DMS79 (cell line): ENCODE measurements around the gene SAP30BP.
"Not testable (repeated sequence)": the region's sequence is repeated elsewhere in the genome, so short reads cannot be mapped to it uniquely, and the experiment has no call there.

Experiments
- DNase-seq: peaks from one replicate; lab custom pipeline; 2025; lab: John Stamatoyannopoulos, UW

The SAP30BP gene

DNA sequence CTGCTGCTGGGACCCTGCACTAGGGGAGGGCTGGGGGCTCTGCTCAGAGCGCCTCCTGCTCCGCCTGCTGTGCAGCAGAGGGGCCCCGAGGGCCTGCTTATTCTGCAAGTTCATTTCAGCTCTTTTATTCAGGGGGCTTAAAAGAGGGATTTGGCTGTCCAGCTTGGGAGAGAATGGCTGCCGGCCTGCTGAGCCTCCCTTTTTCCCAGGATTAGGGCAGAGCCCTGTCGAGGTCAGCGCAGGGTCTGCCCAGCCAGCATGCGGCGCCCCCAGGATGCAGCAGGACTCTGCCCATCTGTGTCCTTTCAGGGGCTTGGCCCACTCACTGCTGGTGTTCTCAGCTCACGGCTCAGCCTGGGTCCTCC, 32.8 kb upstream of the SAP30BP start:
- DNase-seq: no peak

DNA sequence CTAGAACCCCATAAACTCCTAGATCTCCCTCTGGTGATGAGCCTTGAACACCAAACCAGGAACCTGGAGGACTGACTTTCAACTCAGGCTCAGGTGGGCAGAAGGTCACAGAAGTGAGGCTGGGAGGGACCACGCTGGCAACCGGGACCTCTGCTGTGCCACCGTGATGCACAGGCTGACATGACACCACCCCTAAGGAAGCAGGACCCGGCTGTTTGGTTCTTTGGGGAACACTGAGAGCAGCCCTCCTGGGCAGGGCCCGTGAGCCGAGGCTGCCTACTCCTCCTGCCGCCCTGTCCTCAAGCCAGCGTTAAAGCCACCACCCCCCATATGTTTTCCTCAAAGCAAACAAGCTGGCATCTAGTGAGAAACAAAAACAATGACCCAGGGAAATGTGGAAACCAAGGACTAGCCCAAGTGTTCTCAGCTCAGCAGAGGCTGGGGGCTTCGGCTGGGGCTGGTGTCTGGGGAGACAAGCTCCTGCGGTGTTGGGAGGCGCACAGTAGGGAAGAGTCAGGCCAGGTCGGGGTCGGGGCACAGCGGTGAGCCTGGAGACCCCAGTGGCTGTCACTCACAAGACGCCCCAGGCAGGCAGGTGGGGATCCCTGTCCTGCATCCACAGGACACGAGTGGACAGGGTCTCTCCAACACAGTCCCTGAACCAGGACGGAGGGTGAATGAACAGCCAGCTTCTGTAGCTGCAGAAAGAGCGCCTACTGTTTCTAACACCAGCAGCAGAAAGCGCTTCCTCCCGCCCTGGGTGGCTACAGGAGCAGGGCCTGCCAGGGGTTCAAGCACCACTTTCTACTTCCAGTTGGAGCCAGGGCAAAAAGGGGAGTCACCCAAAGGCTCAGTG, 32.2 kb upstream of the SAP30BP start:
- no peak for DNase-seq

DNA sequence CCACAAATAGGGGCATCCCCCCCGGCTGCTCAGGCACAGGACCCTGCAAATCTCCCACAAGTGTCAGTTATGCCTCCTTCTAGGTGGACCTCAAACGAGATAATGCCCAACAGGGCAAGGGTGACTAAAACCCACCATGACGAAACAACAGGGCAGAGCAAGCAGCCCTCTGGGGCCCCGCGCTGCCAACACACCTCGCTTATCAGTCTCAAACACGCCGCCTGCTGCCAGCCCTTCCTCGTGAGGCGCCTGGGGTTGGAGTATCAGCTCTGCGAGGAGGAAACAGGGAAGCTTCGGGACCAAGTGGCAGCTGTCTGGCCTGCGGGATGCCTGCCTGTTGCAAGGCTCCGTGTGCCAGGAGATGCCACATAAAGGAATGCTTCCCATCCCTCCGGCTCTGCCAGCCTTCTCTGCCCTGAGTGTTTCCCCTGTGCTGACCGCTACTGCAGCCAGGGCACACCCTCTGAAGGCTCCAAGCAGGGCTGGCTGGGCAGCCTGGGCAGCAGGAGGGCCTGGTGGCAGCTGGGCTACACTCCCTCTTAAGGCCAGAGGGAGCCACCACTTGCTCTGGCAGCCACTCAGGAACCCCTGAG, 31.4 kb upstream of the SAP30BP start:
- no peak for DNase-seq

DNA sequence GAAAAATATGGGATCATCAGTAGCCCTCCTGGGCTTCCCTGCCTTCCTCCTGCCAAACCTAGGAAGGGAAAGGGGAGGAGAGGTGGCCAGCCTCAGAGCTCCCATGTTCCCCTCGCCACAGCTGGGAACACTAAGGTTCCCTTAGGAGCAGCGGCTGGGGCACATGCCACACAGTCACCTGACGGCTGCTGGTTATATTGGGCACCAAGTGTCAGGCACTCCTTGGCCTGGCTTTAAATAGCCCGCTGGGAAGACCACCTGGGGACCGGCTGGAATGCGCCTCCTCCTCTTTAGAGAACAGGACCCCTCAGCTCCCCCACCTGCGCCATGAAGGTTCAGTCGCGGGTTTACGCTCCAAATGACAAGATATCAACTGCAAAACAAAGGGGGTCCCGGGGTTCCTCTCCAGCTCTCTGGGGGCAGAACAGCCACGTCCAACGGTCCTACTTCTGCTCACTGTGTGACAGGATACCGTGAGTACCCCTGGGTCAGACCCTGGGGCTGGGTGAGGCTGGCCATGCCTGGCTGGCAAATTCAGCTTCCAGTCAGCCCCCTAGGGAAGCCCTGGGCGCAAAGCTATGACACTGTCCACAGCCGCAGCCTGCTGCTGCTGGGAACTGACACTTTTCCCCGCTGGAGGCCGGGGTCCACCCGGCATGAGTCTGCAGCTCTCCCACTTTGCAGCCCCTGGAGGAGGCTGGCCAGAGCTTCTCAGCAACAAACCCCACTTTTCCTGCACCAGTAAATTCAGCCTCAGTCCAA, 30.6 kb upstream of the SAP30BP start:
- no peak for DNase-seq

DNA sequence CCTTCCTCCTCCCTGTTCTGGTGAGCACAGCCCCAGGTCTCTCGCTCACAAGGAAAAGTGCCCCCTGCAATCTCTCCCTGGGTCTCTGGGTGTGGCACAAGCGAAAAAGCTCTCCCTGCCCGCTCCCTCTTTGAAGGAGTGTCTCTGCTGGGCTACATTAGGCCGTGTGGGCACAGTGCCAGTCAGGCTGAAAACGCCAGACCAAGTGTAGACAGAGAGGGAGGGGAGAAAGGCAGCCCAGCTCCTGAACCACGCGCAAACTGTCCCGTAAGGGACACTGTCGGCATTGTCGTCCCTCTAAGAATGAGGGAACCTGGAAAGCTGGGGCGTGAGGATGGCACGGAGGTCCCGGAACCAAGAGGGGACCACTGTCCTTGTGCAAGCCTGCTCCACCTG, 30.0 kb upstream of the SAP30BP start:
- DNase-seq: no peak

DNA sequence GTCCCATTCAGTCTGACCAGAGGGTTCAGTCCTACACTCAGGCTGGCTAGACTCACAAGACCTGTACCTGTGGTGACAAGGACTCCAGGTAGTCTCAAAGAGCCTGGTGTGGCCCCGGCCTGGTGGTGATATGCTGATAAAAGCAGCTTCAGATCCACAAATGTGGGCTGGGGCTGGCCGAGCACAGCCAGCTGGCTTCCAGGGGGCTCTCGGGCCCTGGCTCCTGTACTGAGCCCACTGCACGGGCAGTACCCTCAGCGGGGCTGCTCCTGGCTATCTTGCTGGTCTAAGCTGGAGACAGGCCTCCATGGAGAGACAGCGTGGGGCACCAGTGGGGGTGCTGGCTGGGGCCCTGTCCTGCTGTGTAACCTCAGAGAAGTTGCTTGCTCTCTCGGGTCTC, 29.6 kb upstream of the SAP30BP start:
- DNase-seq: no peak

DNA sequence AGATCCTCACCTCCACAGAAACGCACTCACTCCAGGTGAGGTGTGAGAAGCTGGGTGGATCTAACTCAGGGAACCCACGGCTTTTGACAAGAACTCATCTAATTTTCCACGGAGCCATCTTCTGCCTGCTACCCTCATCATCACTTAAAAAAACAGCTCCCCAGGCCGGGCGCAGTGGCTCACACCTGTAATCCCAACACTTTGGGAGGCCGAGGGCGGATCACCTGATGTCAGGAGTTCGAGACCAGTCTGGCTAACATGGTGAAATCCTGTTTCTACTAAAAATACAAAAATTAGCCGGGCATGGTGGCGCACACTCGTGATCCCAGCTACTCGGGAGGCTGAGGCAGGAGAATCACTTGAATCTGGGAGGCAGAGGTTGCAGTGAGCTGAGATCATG, 29.1 kb upstream of the SAP30BP start:
- DNase-seq: not testable (repeated sequence)

DNA sequence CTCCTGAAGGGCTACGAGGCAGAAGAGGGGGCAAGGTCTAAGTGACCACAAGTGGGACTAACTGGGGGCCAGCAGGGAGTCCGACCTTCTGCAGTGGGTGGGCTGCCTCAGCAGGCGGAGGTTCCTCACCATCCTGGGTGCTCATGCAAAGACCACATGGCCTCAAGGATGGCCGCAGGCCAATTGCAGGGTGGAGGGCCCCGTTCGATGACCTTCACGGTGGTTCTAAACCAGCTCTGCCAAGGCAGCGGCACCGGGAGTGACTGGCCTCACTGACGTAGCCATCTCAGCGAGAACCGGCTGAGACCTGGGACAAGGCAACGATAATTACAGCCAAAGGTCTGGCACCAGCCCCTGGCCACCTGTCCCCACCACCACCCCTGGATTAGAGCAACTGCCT, 28.2 kb upstream of the SAP30BP start:
- no peak for DNase-seq

DNA sequence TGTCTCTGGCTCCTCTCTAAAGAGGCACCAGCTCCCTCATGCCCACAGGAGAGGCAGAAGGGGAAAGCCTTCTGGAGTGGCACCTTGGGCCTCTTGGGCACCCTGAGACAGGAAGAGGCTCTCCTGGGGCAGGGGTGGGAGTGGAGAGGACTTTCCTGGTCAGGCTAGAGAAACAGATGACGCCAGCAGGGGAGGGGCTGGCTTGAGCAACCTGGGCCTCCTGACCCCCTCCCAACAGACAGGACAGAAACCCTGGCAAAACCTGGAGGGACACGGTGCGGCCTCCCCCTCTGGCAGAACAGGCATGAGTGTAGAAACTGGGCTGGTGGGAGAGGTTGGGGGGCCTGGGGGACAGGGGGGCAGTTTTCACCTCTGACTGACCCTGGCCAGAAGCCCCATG, 27.8 kb upstream of the SAP30BP start:
- no peak for DNase-seq

DNA sequence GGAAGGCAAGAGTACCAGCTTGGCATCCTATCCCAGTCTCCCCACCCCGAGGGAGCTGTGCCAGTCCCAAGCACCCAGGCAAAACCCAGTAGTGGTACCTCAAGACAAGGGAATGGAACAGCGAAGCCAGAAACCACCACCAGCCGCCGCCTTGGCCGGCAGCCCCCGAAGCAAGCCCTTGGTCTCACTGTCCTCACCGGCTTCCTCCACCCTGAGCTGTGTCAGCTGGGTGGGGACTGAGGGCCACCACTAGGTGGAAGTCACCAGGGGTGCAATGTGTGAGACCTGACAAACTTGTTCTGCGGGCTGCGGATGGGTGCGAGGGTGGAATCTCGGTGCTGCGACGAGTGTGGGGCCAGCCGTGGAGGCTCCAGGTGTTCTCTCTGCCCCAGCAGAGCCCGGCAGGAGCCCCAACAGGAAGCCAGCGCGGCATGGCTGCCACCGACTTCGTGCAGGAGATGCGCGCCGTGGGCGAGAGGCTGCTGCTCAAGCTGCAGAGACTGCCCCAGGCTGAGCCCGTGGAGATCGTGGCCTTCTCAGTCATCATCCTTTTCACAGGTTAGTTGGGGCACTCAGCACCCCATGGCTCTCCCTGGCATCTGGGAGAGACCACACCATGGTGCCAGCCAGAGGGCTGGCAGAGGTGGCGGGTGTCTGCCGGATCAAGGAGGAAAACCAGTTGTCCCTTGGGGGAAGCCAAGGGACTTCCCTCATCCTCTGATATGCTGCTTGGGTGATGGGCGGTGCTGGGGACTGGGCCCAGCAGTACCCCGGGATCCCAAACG, 27.2 kb upstream of the SAP30BP start:
- no peak for DNase-seq

DNA sequence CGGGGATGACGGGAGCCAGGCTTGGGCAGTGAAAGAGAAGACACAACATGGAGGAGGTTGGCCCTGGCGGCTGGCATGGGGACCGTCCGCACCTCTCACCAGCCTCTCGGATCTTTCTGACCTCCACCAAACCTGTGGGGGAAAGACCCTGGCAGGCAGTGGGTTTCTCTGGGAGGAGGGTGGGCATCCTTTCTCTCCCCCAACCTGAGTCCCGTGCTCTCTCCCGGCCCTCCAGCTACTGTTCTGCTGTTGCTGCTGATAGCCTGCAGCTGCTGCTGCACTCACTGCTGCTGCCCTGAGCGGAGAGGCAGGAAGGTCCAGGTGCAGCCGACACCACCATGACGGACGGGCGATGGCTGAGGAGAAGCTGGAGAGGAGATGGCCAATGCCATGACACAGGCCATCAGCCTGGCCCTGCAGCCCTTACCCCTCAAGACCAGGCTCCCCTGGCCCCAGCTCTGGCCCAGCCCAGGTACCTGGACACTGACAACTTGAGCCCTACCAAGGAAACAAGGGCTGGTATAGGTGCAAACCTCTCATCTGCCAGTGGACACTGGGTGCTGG, 26.5 kb upstream of the SAP30BP start:
- no peak for DNase-seq

DNA sequence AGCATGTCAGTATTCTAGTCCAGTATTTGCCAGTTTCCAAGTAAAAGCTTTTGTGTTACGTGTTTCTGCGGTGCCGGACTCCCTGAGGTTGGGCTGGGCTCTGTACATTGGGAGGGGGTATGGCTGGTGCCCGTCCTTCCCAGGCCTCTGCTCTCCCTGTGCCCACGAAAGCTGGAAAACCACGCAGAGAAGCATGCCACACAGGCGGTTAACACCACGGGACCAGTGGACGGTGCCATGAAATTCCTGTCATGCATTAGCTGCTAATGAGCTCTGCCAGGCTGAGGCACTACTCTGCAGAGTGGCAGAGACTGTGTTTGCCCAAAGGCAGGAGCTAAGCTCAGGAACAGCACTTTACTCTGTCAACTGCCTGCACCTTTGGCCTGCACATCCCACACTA, 25.8 kb upstream of the SAP30BP start:
- DNase-seq: no peak

DNA sequence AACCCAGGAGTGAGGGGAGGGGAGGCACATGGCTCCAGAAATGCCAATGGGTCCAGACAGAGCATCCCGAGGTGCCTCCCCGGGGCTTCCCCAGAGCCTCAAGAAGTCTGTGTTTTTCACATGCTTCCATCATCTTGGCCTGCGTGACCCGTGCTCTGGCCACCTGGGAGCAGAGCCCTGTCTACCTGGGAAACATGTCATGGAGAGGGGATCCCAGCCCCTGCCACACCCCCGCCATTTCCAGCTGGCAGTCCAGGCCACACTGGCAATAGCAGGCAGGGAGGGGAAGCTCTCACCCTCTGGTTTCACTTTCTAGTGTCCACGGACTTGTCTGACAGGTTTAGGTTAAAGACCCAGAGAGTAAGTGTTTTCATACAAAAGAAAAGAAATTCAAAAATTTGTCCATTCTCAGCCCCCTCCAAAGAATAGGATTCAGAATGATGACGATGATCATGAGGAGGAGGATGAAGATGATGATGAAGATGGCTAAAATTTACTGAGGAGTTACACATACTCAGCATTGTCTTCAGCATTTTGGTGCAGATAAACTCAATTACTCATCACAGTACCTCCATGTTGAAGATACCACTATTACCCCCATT, 24.9 kb upstream of the SAP30BP start:
- DNase-seq: no peak

DNA sequence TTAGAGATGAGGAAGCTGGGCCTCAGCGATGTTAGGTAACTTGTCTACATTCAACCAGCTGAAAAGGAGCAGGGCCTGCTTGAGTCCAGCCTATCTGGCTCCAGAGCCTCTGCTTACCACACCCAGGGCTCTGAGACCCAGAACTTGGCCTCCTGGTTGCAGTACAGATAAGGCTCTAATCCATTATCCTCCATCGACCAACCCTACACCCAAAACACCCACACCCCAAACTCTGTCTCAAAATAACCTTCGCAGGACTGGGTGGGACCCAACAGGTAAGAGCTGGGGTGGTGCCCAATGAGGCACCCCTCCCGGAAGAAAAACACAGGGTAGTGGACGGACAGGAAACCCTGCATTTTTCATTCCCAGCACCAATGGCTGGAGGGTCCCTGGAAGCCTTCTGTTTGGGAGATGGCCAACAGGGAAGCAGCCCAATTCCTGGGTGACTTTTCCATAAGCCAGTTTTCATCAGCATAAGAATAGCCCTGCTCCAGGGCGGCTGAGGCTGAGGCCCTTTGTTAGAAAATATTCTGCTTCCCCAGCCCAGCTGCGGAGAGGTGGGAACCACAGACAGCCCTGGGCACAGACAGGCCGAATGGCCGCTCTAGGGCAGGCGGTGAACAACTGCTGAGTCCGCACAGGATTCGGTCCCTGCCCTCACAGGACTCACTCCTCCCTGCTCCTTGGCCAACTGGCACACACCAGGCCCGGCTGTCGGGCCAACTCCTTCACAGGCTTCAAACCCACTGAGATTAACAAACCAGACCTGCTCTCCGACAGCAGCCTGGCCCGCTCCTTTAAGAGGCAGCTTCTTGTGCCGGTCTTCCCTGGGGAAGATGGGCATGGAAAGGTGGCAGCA, 24.1 kb upstream of the SAP30BP start:
- DNase-seq: no peak

DNA sequence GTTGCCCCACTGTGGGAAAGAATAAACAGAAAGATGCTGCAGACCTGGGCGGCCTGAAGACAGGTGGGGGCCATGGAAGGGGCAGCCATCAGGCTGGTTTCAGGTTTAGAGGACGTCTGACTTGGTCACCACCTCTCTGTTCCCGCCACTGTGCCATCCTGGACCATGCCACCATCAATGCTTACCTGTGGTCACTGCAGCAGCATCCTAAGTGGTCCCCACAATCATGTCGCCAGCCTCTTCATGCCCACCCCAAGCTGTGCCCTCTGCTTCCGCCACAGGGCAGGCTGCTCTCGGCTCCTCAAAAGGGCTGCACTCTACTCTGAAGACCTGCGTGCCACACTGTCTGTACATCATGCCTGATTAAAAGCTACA, 23.5 kb upstream of the SAP30BP start:
- DNase-seq: no peak

DNA sequence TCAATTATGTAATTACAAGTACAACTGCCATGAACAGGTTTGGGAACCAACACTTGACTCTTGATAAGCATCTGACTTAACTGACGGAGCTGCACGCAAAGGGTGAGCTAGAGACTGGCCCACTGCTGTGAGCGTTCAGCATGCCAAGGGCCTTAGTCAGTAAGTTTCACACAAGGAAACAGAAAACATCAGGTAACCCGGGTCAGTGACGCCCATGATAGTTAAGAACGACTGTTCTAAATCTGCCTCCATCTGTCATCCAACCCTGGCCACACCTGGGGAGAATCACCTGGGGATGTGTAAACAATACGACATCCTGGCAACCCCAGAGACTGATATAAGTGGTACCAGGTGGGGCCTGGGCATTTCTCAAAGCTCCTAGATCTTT, 21.6 kb upstream of the SAP30BP start:
- peak; percentile 77 for DNase-seq

DNA sequence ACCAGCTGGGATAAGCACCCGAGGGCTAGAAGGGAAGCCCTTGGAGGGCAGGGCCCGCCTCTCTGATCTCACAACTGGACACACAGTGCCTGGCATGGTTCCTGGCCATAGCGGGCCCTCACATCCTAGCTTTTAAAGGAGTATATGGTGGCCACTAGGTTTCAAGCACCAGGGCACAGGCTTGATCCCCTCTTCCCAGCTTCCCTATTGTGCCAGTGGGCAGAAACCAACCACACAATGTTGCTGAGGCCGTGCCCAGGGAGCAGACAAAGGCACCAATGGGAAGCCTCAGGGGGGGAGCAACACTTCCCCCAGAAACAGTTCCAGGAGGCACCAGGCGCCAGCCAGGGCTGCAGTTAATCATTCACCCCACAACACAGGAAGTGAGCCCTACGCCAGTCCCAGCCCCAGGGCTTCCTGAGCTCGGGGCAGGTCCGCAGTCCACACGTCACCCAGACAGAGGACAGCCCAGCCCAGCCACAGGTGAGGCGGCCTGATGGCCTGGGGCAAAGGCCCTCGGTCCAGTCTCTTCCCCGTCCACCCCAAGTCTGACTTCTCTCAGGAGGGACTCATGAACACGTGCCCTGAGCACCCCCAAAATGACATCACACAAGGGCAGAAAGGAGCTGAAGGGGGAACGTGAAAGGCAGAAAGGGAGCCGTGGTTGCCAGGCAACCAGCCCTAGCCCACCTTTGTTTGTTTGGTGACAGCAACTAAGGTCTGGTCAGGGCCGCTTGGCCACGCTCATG, 21.1 kb upstream of the SAP30BP start:
- DNase-seq: no peak

DNA sequence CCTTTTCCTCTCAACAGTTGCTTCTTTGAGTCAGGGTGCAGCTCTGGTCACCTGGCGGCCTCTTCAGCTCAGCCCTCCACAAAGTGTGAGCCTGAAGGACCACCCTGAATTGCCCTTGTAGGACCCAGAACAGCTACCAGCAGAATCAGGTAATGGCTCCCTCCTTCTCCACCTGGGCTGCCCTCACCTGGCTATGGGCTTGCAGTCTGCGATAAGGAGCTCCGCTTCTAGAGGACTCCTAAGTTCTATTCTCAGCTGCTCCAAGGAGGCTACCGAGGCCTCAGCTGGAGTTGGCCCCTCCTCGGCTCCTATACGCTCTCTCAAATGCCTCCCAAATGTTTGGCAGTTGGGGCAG, 20.5 kb upstream of the SAP30BP start:
- no peak for DNase-seq

DNA sequence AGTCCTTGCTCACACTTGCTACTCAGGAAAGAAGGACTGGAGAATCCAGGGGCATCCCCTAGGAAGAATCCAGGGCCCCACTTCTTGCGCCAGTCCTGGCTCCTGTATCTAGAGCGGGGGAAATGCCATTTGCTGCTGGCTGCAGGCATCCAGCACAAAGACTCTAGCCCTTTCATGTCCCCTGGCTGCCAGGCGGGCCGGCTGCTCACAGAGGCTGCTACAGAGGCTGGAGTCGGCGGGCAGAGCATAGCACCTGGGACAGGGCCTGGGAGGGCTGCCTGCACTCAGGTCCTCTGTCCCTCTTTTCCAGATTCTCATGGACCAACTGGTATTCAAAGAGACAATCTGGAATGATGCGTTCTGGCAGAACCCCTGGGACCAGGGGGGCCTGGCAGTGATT, 20.1 kb upstream of the SAP30BP start:
- no peak for DNase-seq

DNA sequence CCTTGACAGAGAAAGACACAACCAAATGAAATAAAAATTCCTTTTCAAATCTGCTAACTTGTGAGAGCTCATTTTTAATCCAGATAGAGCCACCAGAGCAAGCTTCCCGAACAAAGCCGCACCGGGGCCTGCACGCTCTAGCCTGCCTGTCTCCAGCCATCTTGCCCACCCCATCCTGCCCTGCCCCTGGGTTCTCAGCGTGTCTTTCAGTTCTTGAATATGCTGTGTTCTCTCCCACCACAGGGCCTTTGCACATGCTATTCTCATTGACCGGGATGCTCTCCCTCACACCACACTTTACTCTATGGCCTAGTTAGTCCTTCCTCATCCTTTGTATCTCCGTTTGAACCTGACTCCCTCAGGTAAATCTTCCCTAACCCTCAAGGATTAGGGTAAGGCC, 19.2 kb upstream of the SAP30BP start:
- DNase-seq: no peak
